ENCODE data around the gene TMEM176B. TPM values are rescaled to one million over a fixed set of nuclear protein-coding genes. Genes with fewer than 3 reads are reported as not detected.

The TMEM176B gene
- polyA plus RNA-seq, 1 donor = 291 TPM

- Histone ChIP-seq H3K27me3 (ENCODE audit: control insufficient read depth, insufficient read depth, low read length) (no peaks in the 10 kb centered on the region), H3K9me3 (ENCODE audit: control insufficient read depth, low read depth, low read length) (no peaks in the 10 kb centered on the region), H3K36me3 (ENCODE audit: control insufficient read depth, insufficient read depth, low read length) (no peaks in the 10 kb centered on the region), H3K4me1 (ENCODE audit: control insufficient read depth, insufficient read depth, low read length) (peaks cover 39% of the 10 kb centered on the region), H3K27ac (ENCODE audit: low read length) (no peak overlapping the region), H3K4me3 (ENCODE audit: low read length) (no peak overlapping the region)
- WGBS (ENCODE audit: insufficient coverage, low lambda C conversion rate) = no CpG with 5 or more reads among the region's 4 CpGs
- DNase-seq = no peak
Observed at GRCh38 chr7:150842716-150843115, 42.6 kb upstream of the TMEM176B start.

- no peak overlapping the region for H3K27ac ChIP-seq (ENCODE audit: low read length)
- no CpG with 5 or more reads among the region's 3 CpGs for WGBS (ENCODE audit: insufficient coverage, low lambda C conversion rate)
- H3K36me3 ChIP-seq (ENCODE audit: control insufficient read depth, insufficient read depth, low read length) = no peaks in the 10 kb centered on the region
- H3K27me3 ChIP-seq (ENCODE audit: control insufficient read depth, insufficient read depth, low read length) = no peaks in the 10 kb centered on the region
- H3K4me1 ChIP-seq (ENCODE audit: control insufficient read depth, insufficient read depth, low read length) = peaks cover 33% of the 10 kb centered on the region
- no peak overlapping the region for H3K4me3 ChIP-seq (ENCODE audit: low read length)
- no peak for DNase-seq
- no peaks in the 10 kb centered on the region for H3K9me3 ChIP-seq (ENCODE audit: control insufficient read depth, low read depth, low read length)
Observed at GRCh38 chr7:150842018-150842417, 41.9 kb upstream of the TMEM176B start.

- WGBS (ENCODE audit: insufficient coverage, low lambda C conversion rate) = 73% methylated on average over 2 of the region's 7 CpGs
- Histone ChIP-seq H3K36me3 (ENCODE audit: control insufficient read depth, insufficient read depth, low read length) (no peaks in the 10 kb centered on the region), H3K9me3 (ENCODE audit: control insufficient read depth, low read depth, low read length) (no peaks in the 10 kb centered on the region), H3K27ac (ENCODE audit: low read length) (peak overlapping the region; percentile 26), H3K4me3 (ENCODE audit: low read length) (no peak overlapping the region), H3K27me3 (ENCODE audit: control insufficient read depth, insufficient read depth, low read length) (no peaks in the 10 kb centered on the region), H3K4me1 (ENCODE audit: control insufficient read depth, insufficient read depth, low read length) (peaks cover 22% of the 10 kb centered on the region)
- no peak for DNase-seq
Observed at GRCh38 chr7:150838965-150839650, 38.9 kb upstream of the TMEM176B start.

- H3K27me3 ChIP-seq (ENCODE audit: control insufficient read depth, insufficient read depth, low read length) = no peaks in the 10 kb centered on the region
- no peak for DNase-seq
- H3K9me3 ChIP-seq (ENCODE audit: control insufficient read depth, low read depth, low read length) = no peaks in the 10 kb centered on the region
- H3K4me1 ChIP-seq (ENCODE audit: control insufficient read depth, insufficient read depth, low read length) = peaks cover 18% of the 10 kb centered on the region
- H3K27ac ChIP-seq (ENCODE audit: low read length) = no peak overlapping the region
- no peak overlapping the region for H3K4me3 ChIP-seq (ENCODE audit: low read length)
- no CpG with 5 or more reads among the region's 6 CpGs for WGBS (ENCODE audit: insufficient coverage, low lambda C conversion rate)
- H3K36me3 ChIP-seq (ENCODE audit: control insufficient read depth, insufficient read depth, low read length) = no peaks in the 10 kb centered on the region
Observed at GRCh38 chr7:150835702-150836280, 35.6 kb upstream of the TMEM176B start.

DNA sequence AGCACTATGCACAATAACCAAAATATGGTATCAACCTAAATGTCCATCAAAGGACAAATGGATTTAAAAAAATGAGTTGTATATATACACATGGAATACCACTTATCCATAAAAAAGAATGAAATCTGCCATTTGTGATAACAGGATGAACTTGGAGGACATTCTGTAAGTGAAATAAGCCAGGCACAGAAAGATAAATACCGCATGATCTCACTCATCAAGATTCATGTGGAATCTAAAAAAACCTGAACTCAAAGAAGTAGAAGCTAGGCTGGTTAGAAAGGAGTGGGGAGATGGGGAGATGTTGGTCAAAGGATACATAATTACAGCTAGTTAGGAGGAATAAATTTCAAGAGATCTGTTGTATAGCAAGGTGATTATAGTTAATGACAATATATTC is 34.9 kb upstream of the TMEM176B start:
- Histone ChIP-seq H3K9me3 (ENCODE audit: control insufficient read depth, low read depth, low read length) (no peaks in the 10 kb centered on the region), H3K4me1 (ENCODE audit: control insufficient read depth, insufficient read depth, low read length) (peaks cover 18% of the 10 kb centered on the region), H3K27ac (ENCODE audit: low read length) (no peak overlapping the region), H3K27me3 (ENCODE audit: control insufficient read depth, insufficient read depth, low read length) (no peaks in the 10 kb centered on the region), H3K36me3 (ENCODE audit: control insufficient read depth, insufficient read depth, low read length) (no peaks in the 10 kb centered on the region), H3K4me3 (ENCODE audit: low read length) (no peak overlapping the region)
- WGBS (ENCODE audit: insufficient coverage, low lambda C conversion rate) = 83% methylated on average over 1 of the region's 1 CpG
- DNase-seq = no peak

DNA sequence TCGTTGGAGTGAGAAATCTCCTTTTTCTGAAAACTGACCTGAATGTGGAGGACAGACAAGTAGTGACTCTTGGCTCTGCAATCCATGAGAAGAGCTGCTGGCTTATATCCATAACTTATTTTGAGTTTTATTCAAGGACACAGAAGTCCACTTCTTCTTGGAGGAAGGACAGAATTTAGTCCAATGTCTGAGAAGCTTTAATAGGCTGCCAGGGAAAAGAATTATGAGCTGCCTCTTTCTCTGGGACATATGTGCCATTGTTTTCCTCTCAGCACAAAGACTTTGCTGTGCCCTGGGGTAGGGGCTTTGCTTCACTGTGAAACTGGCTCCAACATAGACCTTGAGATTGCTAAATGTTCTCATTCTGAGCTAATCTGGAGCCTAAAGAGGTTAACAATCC is 31.7 kb upstream of the TMEM176B start:
- H3K27ac ChIP-seq (ENCODE audit: low read length) = no peak overlapping the region
- H3K27me3 ChIP-seq (ENCODE audit: control insufficient read depth, insufficient read depth, low read length) = no peaks in the 10 kb centered on the region
- no peaks in the 10 kb centered on the region for H3K9me3 ChIP-seq (ENCODE audit: control insufficient read depth, low read depth, low read length)
- H3K4me1 ChIP-seq (ENCODE audit: control insufficient read depth, insufficient read depth, low read length) = peaks cover 6% of the 10 kb centered on the region
- H3K4me3 ChIP-seq (ENCODE audit: low read length) = no peak overlapping the region
- DNase-seq = no peak
- no peaks in the 10 kb centered on the region for H3K36me3 ChIP-seq (ENCODE audit: control insufficient read depth, insufficient read depth, low read length)
- WGBS (ENCODE audit: insufficient coverage, low lambda C conversion rate) = no CpG with 5 or more reads among the region's 1 CpG

DNA sequence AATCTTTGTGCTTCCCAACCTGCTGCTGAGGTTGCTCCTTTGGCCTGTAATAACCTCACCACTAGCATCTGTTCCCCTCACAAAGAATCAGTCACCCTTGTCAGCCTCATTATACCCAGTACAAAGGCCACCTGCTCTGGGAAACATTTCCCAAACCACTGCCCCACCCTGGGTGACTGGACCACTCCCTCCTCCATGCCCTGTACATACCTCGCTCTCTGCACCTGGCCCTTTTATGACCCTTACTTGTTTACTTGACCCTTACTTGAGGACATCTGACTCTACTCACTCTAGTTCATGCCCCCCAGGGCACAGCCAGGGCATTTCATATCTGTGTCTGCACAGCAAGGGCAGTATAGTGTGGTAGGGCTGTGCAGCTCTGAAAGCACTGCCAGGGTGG is 30.8 kb upstream of the TMEM176B start:
- no peaks in the 10 kb centered on the region for H3K36me3 ChIP-seq (ENCODE audit: control insufficient read depth, insufficient read depth, low read length)
- H3K9me3 ChIP-seq (ENCODE audit: control insufficient read depth, low read depth, low read length) = no peaks in the 10 kb centered on the region
- no CpG with 5 or more reads among the region's 1 CpG for WGBS (ENCODE audit: insufficient coverage, low lambda C conversion rate)
- peak; percentile 85 to 94 for DNase-seq
- peak overlapping the region; percentile 22 for H3K27ac ChIP-seq (ENCODE audit: low read length)
- no peak overlapping the region for H3K4me3 ChIP-seq (ENCODE audit: low read length)
- no peaks in the 10 kb centered on the region for H3K27me3 ChIP-seq (ENCODE audit: control insufficient read depth, insufficient read depth, low read length)
- peaks cover 15% of the 10 kb centered on the region for H3K4me1 ChIP-seq (ENCODE audit: control insufficient read depth, insufficient read depth, low read length)

DNA sequence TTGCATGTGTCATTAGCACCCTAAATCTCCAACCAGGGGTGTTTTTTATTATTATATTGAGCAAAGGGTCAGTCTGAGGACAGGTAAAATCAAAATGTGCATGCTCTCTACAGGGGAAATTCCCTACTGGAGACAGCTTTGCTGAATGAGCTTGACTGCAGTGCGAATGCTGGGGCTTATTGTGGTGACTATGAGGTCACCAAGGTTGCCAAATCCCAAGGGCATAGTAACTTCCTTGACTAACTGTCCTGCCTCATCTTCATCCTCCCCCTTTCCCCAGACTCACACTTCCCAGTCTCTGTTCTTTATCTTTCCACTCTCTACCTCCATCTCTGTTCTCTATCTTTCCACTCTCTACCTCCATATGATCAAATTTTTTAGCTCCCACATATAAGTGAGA is 29.3 kb upstream of the TMEM176B start:
- no peak overlapping the region for H3K27ac ChIP-seq (ENCODE audit: low read length)
- no peak overlapping the region for H3K4me3 ChIP-seq (ENCODE audit: low read length)
- DNase-seq = no peak
- no CpG with 5 or more reads among the region's 1 CpG for WGBS (ENCODE audit: insufficient coverage, low lambda C conversion rate)
- H3K27me3 ChIP-seq (ENCODE audit: control insufficient read depth, insufficient read depth, low read length) = no peaks in the 10 kb centered on the region
- no peaks in the 10 kb centered on the region for H3K36me3 ChIP-seq (ENCODE audit: control insufficient read depth, insufficient read depth, low read length)
- peaks cover 19% of the 10 kb centered on the region for H3K4me1 ChIP-seq (ENCODE audit: control insufficient read depth, insufficient read depth, low read length)
- no peaks in the 10 kb centered on the region for H3K9me3 ChIP-seq (ENCODE audit: control insufficient read depth, low read depth, low read length)

GRCh38 chr7:150828384-150828783 is 28.2 kb upstream of the TMEM176B start:
- Histone ChIP-seq H3K4me3 (ENCODE audit: low read length) (no peak overlapping the region), H3K27me3 (ENCODE audit: control insufficient read depth, insufficient read depth, low read length) (no peaks in the 10 kb centered on the region), H3K27ac (ENCODE audit: low read length) (no peak overlapping the region), H3K36me3 (ENCODE audit: control insufficient read depth, insufficient read depth, low read length) (no peaks in the 10 kb centered on the region), H3K9me3 (ENCODE audit: control insufficient read depth, low read depth, low read length) (no peaks in the 10 kb centered on the region), H3K4me1 (ENCODE audit: control insufficient read depth, insufficient read depth, low read length) (peaks cover 19% of the 10 kb centered on the region)
- WGBS (ENCODE audit: insufficient coverage, low lambda C conversion rate) = no CpG with 5 or more reads among the region's 2 CpGs
- no peak for DNase-seq

GRCh38 chr7:150826061-150826849 is 26.1 kb upstream of the TMEM176B start:
- no CpG with 5 or more reads among the region's 6 CpGs for WGBS (ENCODE audit: insufficient coverage, low lambda C conversion rate)

More at GRCh38 chr7:150826061-150826849, 26.1 kb upstream of the TMEM176B start:
- no peaks in the 10 kb centered on the region for H3K27me3 ChIP-seq (ENCODE audit: control insufficient read depth, insufficient read depth, low read length)
- H3K36me3 ChIP-seq (ENCODE audit: control insufficient read depth, insufficient read depth, low read length) = no peaks in the 10 kb centered on the region
- no peaks in the 10 kb centered on the region for H3K9me3 ChIP-seq (ENCODE audit: control insufficient read depth, low read depth, low read length)
- H3K4me3 ChIP-seq (ENCODE audit: low read length) = no peak overlapping the region
- H3K27ac ChIP-seq (ENCODE audit: low read length) = peak overlapping the region; percentile 68
- DNase-seq = peak; percentile 61 to 76
- peaks cover 20% of the 10 kb centered on the region for H3K4me1 ChIP-seq (ENCODE audit: control insufficient read depth, insufficient read depth, low read length)
